Suprapubic skin (tissue), 4 donors: Measurements from ENCODE around the gene ASB4.

Source experiments
- CTCF ChIP-seq, 2 donors: fragments of 200-600 bp in 1 of 2; fragments of 450-650 bp in 1 of 2; sonication (generic) in 1 of 2; IDR thresholded peaks; one replicate each; pipeline ENCODE4 v1.5.1; 2016 to 2019; ENCODE audit warnings: antibody characterized with exemption in 2 of 2, mild to moderate bottlenecking in 1 of 2, moderate library complexity in 1 of 2
- POLR2A ChIP-seq, 2 donors: fragments of 450-650 bp; IDR thresholded peaks; one replicate each; pipeline ENCODE4 v1.6.1; 2017; ENCODE audit warnings: antibody characterized with exemption in 2 of 2, mild to moderate bottlenecking in 2 of 2, moderate library complexity in 2 of 2
- POLR2AphosphoS5 ChIP-seq, 3 donors: sonication (generic); formaldehyde crosslinking; IDR thresholded peaks; one replicate each; pipeline ENCODE4 v1.6.1; 2017; ENCODE audit warnings: antibody characterized with exemption in 3 of 3

GRCh38 chr7:95556777-95557176 is 71.0 kb downstream of the ASB4 start:
- TF ChIP-seq CTCF (IDR thresholded peaks at IDR 0.05) (no peak), POLR2AphosphoS5 (IDR thresholded peaks at IDR 0.05) (no peak), POLR2A (IDR thresholded peaks at IDR 0.05) (no peak)
